ENCODE results near the gene SRM.

The SRM gene

DNA sequence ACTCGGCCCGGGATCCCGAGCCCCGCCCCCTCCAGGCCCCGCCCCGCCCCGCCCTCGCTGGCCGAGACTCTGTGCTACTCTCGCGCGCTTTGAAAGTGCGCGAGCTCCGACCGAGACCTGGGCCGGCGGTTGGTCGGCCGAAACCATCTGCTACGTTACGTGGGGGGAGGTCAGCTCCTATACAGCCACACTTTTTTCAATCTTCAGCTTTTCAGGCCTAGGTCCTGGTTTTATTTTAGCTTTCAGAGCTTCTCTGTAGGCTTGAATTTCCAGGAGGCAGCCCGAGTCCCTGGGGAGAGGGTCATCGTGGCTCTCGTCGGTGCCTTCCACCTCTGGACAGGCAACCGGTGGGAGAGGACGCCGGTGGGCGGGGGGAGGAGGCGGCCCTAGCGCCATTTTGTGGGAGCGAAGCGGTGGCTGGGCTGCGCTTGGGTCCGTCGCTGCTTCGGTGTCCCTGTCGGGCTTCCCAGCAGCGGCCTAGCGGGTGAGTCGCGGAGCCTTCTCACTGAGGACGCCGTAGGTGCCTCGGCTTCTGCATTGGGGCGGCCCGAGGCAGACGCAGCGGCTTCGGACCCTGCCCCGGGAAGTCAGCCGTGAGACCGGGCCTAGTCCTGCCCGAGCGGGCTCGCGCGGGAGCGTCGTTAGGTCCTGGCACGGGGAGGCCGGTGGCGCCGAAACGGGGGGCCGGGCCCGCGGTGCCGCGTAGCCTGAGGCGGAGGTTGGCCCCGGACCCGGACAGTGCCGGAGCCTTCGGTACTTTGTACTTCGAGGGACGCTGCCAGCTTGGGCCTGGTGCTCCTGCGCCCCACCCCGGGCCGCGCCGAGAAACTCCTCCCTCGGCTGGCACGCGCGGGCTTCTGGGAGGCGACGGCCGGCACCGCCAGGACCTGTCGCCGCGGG lies 47.3 kb downstream of the SRM start, which contains the start of gene TARDBP (continued):
- TF ChIP-seq, protein P1, sequence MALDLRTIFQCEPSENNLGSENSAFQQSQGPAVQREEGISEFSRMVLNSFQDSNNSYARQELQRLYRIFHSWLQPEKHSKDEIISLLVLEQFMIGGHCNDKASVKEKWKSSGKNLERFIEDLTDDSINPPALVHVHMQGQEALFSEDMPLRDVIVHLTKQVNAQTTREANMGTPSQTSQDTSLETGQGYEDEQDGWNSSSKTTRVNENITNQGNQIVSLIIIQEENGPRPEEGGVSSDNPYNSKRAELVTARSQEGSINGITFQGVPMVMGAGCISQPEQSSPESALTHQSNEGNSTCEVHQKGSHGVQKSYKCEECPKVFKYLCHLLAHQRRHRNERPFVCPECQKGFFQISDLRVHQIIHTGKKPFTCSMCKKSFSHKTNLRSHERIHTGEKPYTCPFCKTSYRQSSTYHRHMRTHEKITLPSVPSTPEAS (tag by site-specific recombination; IDR thresholded peaks at IDR 0.05): no peak
- TF ChIP-seq ZNF785 (tag by site-specific recombination; IDR thresholded peaks at IDR 0.05): peak; percentile 74; the same call in 1 of the 2 replicates
- TF ChIP-seq, protein P2, sequence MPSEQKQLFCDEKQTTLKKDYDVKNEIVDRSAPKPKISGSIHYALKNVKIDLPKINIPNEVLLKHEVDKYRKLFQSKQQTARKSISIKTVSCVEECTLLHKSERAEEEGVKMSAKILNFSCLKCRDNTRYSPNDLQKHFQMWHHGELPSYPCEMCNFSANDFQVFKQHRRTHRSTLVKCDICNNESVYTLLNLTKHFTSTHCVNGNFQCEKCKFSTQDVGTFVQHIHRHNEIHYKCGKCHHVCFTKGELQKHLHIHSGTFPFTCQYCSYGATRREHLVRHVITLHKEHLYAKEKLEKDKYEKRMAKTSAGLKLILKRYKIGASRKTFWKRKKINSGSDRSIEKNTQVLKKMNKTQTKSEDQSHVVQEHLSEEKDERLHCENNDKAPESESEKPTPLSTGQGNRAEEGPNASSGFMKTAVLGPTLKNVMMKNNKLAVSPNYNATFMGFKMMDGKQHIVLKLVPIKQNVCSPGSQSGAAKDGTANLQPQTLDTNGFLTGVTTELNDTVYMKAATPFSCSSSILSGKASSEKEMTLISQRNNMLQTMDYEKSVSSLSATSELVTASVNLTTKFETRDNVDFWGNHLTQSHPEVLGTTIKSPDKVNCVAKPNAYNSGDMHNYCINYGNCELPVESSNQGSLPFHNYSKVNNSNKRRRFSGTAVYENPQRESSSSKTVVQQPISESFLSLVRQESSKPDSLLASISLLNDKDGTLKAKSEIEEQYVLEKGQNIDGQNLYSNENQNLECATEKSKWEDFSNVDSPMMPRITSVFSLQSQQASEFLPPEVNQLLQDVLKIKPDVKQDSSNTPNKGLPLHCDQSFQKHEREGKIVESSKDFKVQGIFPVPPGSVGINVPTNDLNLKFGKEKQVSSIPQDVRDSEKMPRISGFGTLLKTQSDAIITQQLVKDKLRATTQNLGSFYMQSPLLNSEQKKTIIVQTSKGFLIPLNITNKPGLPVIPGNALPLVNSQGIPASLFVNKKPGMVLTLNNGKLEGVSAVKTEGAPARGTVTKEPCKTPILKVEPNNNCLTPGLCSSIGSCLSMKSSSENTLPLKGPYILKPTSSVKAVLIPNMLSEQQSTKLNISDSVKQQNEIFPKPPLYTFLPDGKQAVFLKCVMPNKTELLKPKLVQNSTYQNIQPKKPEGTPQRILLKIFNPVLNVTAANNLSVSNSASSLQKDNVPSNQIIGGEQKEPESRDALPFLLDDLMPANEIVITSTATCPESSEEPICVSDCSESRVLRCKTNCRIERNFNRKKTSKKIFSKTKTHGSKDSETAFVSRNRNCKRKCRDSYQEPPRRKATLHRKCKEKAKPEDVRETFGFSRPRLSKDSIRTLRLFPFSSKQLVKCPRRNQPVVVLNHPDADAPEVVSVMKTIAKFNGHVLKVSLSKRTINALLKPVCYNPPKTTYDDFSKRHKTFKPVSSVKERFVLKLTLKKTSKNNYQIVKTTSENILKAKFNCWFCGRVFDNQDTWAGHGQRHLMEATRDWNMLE (tag by site-specific recombination; conservative IDR thresholded peaks at IDR 0.05; ENCODE audit: low read depth): peak; percentile 54
- TF ChIP-seq, protein P3, sequence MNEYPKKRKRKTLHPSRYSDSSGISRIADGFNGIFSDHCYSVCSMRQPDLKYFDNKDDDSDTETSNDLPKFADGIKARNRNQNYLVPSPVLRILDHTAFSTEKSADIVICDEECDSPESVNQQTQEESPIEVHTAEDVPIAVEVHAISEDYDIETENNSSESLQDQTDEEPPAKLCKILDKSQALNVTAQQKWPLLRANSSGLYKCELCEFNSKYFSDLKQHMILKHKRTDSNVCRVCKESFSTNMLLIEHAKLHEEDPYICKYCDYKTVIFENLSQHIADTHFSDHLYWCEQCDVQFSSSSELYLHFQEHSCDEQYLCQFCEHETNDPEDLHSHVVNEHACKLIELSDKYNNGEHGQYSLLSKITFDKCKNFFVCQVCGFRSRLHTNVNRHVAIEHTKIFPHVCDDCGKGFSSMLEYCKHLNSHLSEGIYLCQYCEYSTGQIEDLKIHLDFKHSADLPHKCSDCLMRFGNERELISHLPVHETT (tag by site-specific recombination; IDR thresholded peaks at IDR 0.05): peak; percentile 94
- no peak for TF ChIP-seq HOXA7 (CRISPR knock-in tag; IDR thresholded peaks at IDR 0.05; ENCODE audit: borderline replicate concordance)
- TF ChIP-seq, protein P4, sequence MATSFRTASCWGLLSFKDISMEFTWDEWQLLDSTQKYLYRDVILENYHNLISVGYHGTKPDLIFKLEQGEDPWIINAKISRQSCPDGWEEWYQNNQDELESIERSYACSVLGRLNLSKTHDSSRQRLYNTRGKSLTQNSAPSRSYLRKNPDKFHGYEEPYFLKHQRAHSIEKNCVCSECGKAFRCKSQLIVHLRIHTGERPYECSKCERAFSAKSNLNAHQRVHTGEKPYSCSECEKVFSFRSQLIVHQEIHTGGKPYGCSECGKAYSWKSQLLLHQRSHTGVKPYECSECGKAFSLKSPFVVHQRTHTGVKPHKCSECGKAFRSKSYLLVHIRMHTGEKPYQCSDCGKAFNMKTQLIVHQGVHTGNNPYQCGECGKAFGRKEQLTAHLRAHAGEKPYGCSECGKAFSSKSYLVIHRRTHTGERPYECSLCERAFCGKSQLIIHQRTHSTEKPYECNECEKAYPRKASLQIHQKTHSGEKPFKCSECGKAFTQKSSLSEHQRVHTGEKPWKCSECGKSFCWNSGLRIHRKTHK (tag by site-specific recombination; IDR thresholded peaks at IDR 0.05): no peak
- no peak for TF ChIP-seq ZNF747 (tag by site-specific recombination; IDR thresholded peaks at IDR 0.05)
- peak; percentile 73; the same call in 1 of the 2 replicates for TF ChIP-seq REPIN1 (tag by site-specific recombination; IDR thresholded peaks at IDR 0.05; ENCODE audit: low read depth)
- no peak for TF ChIP-seq GLI4 (tag by site-specific recombination; IDR thresholded peaks at IDR 0.05)
- no peak for TF ChIP-seq ZNF274 (IDR thresholded peaks at IDR 0.05; ENCODE audit: low read length)
- TF ChIP-seq ZNF274 (tag by site-specific recombination; IDR thresholded peaks at IDR 0.05; ENCODE audit: borderline replicate concordance): no peak
- TF ChIP-seq ZNF341 (tag by site-specific recombination; IDR thresholded peaks at IDR 0.05; ENCODE audit: low read depth): no peak
- no peak for TF ChIP-seq ZNF211 (tag by site-specific recombination; IDR thresholded peaks at IDR 0.05; ENCODE audit: low read depth)
- TF ChIP-seq KLF9 (tag by site-specific recombination; IDR thresholded peaks at IDR 0.05; ENCODE audit: low read depth): peak; percentile 82
- TF ChIP-seq, protein P5, sequence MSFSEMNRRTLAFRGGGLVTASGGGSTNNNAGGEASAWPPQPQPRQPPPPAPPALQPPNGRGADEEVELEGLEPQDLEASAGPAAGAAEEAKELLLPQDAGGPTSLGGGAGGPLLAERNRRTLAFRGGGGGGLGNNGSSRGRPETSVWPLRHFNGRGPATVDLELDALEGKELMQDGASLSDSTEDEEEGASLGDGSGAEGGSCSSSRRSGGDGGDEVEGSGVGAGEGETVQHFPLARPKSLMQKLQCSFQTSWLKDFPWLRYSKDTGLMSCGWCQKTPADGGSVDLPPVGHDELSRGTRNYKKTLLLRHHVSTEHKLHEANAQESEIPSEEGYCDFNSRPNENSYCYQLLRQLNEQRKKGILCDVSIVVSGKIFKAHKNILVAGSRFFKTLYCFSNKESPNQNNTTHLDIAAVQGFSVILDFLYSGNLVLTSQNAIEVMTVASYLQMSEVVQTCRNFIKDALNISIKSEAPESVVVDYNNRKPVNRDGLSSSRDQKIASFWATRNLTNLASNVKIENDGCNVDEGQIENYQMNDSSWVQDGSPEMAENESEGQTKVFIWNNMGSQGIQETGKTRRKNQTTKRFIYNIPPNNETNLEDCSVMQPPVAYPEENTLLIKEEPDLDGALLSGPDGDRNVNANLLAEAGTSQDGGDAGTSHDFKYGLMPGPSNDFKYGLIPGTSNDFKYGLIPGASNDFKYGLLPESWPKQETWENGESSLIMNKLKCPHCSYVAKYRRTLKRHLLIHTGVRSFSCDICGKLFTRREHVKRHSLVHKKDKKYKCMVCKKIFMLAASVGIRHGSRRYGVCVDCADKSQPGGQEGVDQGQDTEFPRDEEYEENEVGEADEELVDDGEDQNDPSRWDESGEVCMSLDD (tag by site-specific recombination; IDR thresholded peaks at IDR 0.05): peak; percentile 54; the same call in 1 of the 2 replicates
- TF ChIP-seq GLIS1 (tag by site-specific recombination; IDR thresholded peaks at IDR 0.05): no peak
- peak; percentile 99 for TF ChIP-seq SP3 (tag by site-specific recombination; IDR thresholded peaks at IDR 0.05)
- no peak for TF ChIP-seq ZNF837 (tag by site-specific recombination; IDR thresholded peaks at IDR 0.05)
- no peak for TF ChIP-seq ZNF777 (tag by site-specific recombination; IDR thresholded peaks at IDR 0.05; ENCODE audit: borderline replicate concordance)
- TF ChIP-seq ZNF184 (tag by site-specific recombination; IDR thresholded peaks at IDR 0.05): 0 out of 2 replicates have a peak, but pooled peaks have one; percentile 25
- TF ChIP-seq ZBTB21 (tag by site-specific recombination; IDR thresholded peaks at IDR 0.05): peak; percentile 45; the same call in 1 of the 2 replicates
- TF ChIP-seq ZNF658 (tag by site-specific recombination; IDR thresholded peaks at IDR 0.05): no peak
- TF ChIP-seq ZNF621 (tag by site-specific recombination; IDR thresholded peaks at IDR 0.05): no peak
- no peak for TF ChIP-seq ZNF510 (tag by site-specific recombination; IDR thresholded peaks at IDR 0.05; ENCODE audit: insufficient replicate concordance)
- TF ChIP-seq, protein P6, sequence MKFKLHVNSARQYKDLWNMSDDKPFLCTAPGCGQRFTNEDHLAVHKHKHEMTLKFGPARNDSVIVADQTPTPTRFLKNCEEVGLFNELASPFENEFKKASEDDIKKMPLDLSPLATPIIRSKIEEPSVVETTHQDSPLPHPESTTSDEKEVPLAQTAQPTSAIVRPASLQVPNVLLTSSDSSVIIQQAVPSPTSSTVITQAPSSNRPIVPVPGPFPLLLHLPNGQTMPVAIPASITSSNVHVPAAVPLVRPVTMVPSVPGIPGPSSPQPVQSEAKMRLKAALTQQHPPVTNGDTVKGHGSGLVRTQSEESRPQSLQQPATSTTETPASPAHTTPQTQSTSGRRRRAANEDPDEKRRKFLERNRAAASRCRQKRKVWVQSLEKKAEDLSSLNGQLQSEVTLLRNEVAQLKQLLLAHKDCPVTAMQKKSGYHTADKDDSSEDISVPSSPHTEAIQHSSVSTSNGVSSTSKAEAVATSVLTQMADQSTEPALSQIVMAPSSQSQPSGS (tag by site-specific recombination; IDR thresholded peaks at IDR 0.05; ENCODE audit: low read depth): no peak
- peak; percentile 91 for TF ChIP-seq SP7 (tag by site-specific recombination; IDR thresholded peaks at IDR 0.05)

Measured in HEK293 (cell line).